ENCODE data around the gene RAD51B.
A peak's percentile ranks its signal among the peaks of the same experiment; 100 is the strongest.

RAD51B gene

DNA sequence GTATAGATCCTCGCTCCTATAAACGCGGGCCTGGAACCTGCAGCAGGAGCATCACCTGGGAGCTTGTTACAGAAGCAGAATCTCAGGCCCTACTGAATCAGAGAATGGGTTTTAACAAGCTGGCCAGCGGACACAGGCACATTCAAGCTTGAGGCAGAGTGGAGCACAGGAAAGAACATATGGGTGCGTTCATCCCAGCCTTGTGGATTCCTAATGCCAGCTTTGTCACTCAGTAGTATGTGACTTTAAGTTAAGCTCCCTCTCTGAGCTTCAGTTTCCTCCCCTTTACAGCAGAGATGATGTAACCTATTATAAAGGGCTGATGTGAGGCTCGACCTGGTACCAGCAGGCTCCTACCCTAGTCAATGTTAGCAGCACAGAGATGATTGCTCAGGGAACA is 768.4 kb downstream of the RAD51B start:
- H4K5ac ChIP-seq (ENCODE audit: low read length), result no peak overlapping the region
- H2BK5ac ChIP-seq (ENCODE audit: low read length), result no peak overlapping the region
- H3K4me3 ChIP-seq (ENCODE audit: low read length), result no peak overlapping the region
- H3K9ac ChIP-seq (ENCODE audit: low read length), result no peak overlapping the region
- no peak overlapping the region for H3K23ac ChIP-seq (ENCODE audit: low read length)
- H3K79me1 ChIP-seq (ENCODE audit: low read length), result no peaks in the 10 kb centered on the region
- H3K27me3 ChIP-seq (ENCODE audit: insufficient read depth, low read length, poor library complexity), result no peaks in the 10 kb centered on the region
- no peak overlapping the region for H3K4ac ChIP-seq (ENCODE audit: low read depth, low read length)
- WGBS (ENCODE audit: extremely low coverage, insufficient coverage, low lambda C conversion rate), result no CpG with 5 or more reads among the region's 6 CpGs
- H3K4me1 ChIP-seq (ENCODE audit: control insufficient read depth, low read depth, low read length), result peaks cover 11% of the 10 kb centered on the region
- H3K18ac ChIP-seq (ENCODE audit: low read length), result no peak overlapping the region
- H3K79me2 ChIP-seq (ENCODE audit: control insufficient read depth, insufficient read depth, low read length), result no peaks in the 10 kb centered on the region
- no peak overlapping the region for H3K4me2 ChIP-seq (ENCODE audit: low read length)
- no peak overlapping the region for H2AK5ac ChIP-seq (ENCODE audit: low read length)
- no peak for DNase-seq
- H2BK120ac ChIP-seq (ENCODE audit: low read depth, low read length), result no peak overlapping the region
- no peaks in the 10 kb centered on the region for H3K36me3 ChIP-seq (ENCODE audit: control insufficient read depth, insufficient read depth, low read length)
- no peak overlapping the region for H3K56ac ChIP-seq (ENCODE audit: low read length)
- no peak overlapping the region for H4K8ac ChIP-seq (ENCODE audit: low read depth, low read length)
- H3K27ac ChIP-seq (ENCODE audit: low read depth, low read length), result no peak overlapping the region
- H2BK15ac ChIP-seq (replicated peaks; ENCODE audit: low read depth), result no peak overlapping the region

GRCh38 chr14:68589447-68590200 is 770.0 kb downstream of the RAD51B start:
- Histone ChIP-seq H3K27me3 (ENCODE audit: insufficient read depth, low read length, poor library complexity) (no peaks in the 10 kb centered on the region), H3K79me2 (ENCODE audit: control insufficient read depth, insufficient read depth, low read length) (no peaks in the 10 kb centered on the region), H3K4me3 (ENCODE audit: low read length) (no peak overlapping the region), H2BK5ac (ENCODE audit: low read length) (peak overlapping the region; percentile 23), H2BK120ac (ENCODE audit: low read depth, low read length) (no peak overlapping the region), H4K5ac (ENCODE audit: low read length) (no peak overlapping the region), H3K36me3 (ENCODE audit: control insufficient read depth, insufficient read depth, low read length) (no peaks in the 10 kb centered on the region), H3K4ac (ENCODE audit: low read depth, low read length) (no peak overlapping the region), H3K18ac (ENCODE audit: low read length) (no peak overlapping the region), H3K79me1 (ENCODE audit: low read length) (no peaks in the 10 kb centered on the region), H3K27ac (ENCODE audit: low read depth, low read length) (no peak overlapping the region), H3K4me1 (ENCODE audit: control insufficient read depth, low read depth, low read length) (peaks cover 11% of the 10 kb centered on the region), H3K23ac (ENCODE audit: low read length) (no peak overlapping the region), H3K4me2 (ENCODE audit: low read length) (no peak overlapping the region), H4K8ac (ENCODE audit: low read depth, low read length) (no peak overlapping the region), H3K9ac (ENCODE audit: low read length) (no peak overlapping the region), H3K56ac (ENCODE audit: low read length) (peak overlapping the region; percentile 15), H2BK15ac (replicated peaks; ENCODE audit: low read depth) (no peak overlapping the region), H2AK5ac (ENCODE audit: low read length) (no peak overlapping the region)
- DNase-seq, result no peak
- no CpG with 5 or more reads among the region's 7 CpGs for WGBS (ENCODE audit: extremely low coverage, insufficient coverage, low lambda C conversion rate)

DNA sequence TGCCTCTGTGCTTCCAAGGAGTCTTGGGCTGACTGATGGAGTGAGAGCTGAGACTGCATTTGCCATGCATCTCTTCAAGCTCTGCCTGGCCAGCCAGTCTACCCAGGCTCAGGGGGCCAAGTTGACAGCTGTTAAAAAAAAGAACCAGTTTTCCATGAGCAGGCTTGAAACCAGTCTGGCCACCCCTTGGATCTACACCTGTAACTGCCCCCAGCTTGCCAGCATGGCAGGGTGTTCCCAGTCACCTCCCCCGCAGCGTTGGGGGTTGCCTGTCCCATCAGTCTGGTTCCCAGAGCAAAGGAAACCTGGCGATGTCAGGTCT is 770.6 kb downstream of the RAD51B start:
- peaks cover 11% of the 10 kb centered on the region for H3K4me1 ChIP-seq (ENCODE audit: control insufficient read depth, low read depth, low read length)
- peak overlapping the region; percentile 15 for H3K56ac ChIP-seq (ENCODE audit: low read length)
- no peaks in the 10 kb centered on the region for H3K27me3 ChIP-seq (ENCODE audit: insufficient read depth, low read length, poor library complexity)
- H4K8ac ChIP-seq (ENCODE audit: low read depth, low read length), result no peak overlapping the region
- H3K36me3 ChIP-seq (ENCODE audit: control insufficient read depth, insufficient read depth, low read length), result no peaks in the 10 kb centered on the region
- no peaks in the 10 kb centered on the region for H3K79me2 ChIP-seq (ENCODE audit: control insufficient read depth, insufficient read depth, low read length)
- no peaks in the 10 kb centered on the region for H3K79me1 ChIP-seq (ENCODE audit: low read length)
- WGBS (ENCODE audit: extremely low coverage, insufficient coverage, low lambda C conversion rate), result no CpG with 5 or more reads among the region's 3 CpGs
- DNase-seq, result no peak
- H3K9ac ChIP-seq (ENCODE audit: low read length), result no peak overlapping the region
- H3K4ac ChIP-seq (ENCODE audit: low read depth, low read length), result no peak overlapping the region
- no peak overlapping the region for H3K4me3 ChIP-seq (ENCODE audit: low read length)
- H2BK120ac ChIP-seq (ENCODE audit: low read depth, low read length), result no peak overlapping the region
- no peak overlapping the region for H3K27ac ChIP-seq (ENCODE audit: low read depth, low read length)
- H4K5ac ChIP-seq (ENCODE audit: low read length), result no peak overlapping the region
- H2BK5ac ChIP-seq (ENCODE audit: low read length), result no peak overlapping the region
- H3K23ac ChIP-seq (ENCODE audit: low read length), result no peak overlapping the region
- H3K4me2 ChIP-seq (ENCODE audit: low read length), result no peak overlapping the region
- H2BK15ac ChIP-seq (replicated peaks; ENCODE audit: low read depth), result no peak overlapping the region
- no peak overlapping the region for H3K18ac ChIP-seq (ENCODE audit: low read length)
- H2AK5ac ChIP-seq (ENCODE audit: low read length), result no peak overlapping the region

GRCh38 chr14:68591786-68592185 is 772.2 kb downstream of the RAD51B start:
- no peaks in the 10 kb centered on the region for H3K27me3 ChIP-seq (ENCODE audit: insufficient read depth, low read length, poor library complexity)
- H3K23ac ChIP-seq (ENCODE audit: low read length), result no peak overlapping the region
- H2BK120ac ChIP-seq (ENCODE audit: low read depth, low read length), result no peak overlapping the region
- no peak overlapping the region for H3K27ac ChIP-seq (ENCODE audit: low read depth, low read length)
- no peaks in the 10 kb centered on the region for H3K36me3 ChIP-seq (ENCODE audit: control insufficient read depth, insufficient read depth, low read length)
- H3K4me2 ChIP-seq (ENCODE audit: low read length), result no peak overlapping the region
- no peak overlapping the region for H3K9ac ChIP-seq (ENCODE audit: low read length)
- H3K56ac ChIP-seq (ENCODE audit: low read length), result no peak overlapping the region
- no peak overlapping the region for H2BK15ac ChIP-seq (replicated peaks; ENCODE audit: low read depth)
- no peaks in the 10 kb centered on the region for H3K79me2 ChIP-seq (ENCODE audit: control insufficient read depth, insufficient read depth, low read length)
- WGBS (ENCODE audit: extremely low coverage, insufficient coverage, low lambda C conversion rate), result no CpG with 5 or more reads among the region's 4 CpGs
- H2AK5ac ChIP-seq (ENCODE audit: low read length), result no peak overlapping the region
- H3K18ac ChIP-seq (ENCODE audit: low read length), result no peak overlapping the region
- H2BK5ac ChIP-seq (ENCODE audit: low read length), result no peak overlapping the region
- no peak overlapping the region for H3K4ac ChIP-seq (ENCODE audit: low read depth, low read length)
- H3K4me3 ChIP-seq (ENCODE audit: low read length), result no peak overlapping the region
- no peaks in the 10 kb centered on the region for H3K79me1 ChIP-seq (ENCODE audit: low read length)
- no peak for DNase-seq
- no peak overlapping the region for H4K5ac ChIP-seq (ENCODE audit: low read length)
- peaks cover 11% of the 10 kb centered on the region for H3K4me1 ChIP-seq (ENCODE audit: control insufficient read depth, low read depth, low read length)
- H4K8ac ChIP-seq (ENCODE audit: low read depth, low read length), result no peak overlapping the region

DNA sequence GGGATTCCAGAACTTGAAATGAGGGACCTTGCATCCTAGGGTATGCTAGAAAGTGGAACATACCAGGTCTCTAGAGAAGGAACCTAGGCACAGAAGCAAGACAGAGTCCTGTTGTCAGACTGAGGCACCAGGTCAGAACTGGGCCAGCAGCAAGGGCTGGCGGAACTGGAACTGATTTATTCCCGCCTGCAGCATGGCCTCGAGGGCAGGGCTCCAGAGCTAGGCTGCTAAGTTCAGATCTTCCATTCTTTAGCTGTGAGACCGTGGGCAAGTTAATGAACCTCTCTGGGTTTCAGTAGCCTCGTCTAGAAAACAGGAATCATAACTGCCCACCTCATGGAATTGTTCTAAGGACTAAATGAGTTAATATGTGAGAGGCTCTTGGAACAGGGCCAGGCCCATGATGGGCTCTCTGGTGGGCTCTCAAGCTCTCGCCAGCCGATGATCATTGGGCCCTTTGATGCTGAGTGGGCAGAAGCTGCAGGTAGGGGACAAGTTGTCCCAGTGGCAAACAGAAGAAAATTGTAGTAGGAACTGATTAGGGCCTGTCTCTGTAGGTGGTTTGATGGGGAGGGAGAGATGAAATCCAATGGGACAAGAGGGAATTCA is 773.5 kb downstream of the RAD51B start:
- no peak overlapping the region for H2BK5ac ChIP-seq (ENCODE audit: low read length)
- no peak overlapping the region for H3K27ac ChIP-seq (ENCODE audit: low read depth, low read length)
- H3K56ac ChIP-seq (ENCODE audit: low read length), result no peak overlapping the region
- no peak overlapping the region for H2BK15ac ChIP-seq (replicated peaks; ENCODE audit: low read depth)
- H4K8ac ChIP-seq (ENCODE audit: low read depth, low read length), result no peak overlapping the region
- no peak overlapping the region for H3K9ac ChIP-seq (ENCODE audit: low read length)
- H3K27me3 ChIP-seq (ENCODE audit: insufficient read depth, low read length, poor library complexity), result no peaks in the 10 kb centered on the region
- no peaks in the 10 kb centered on the region for H3K79me2 ChIP-seq (ENCODE audit: control insufficient read depth, insufficient read depth, low read length)
- H3K4me2 ChIP-seq (ENCODE audit: low read length), result no peak overlapping the region
- no peak overlapping the region for H2BK120ac ChIP-seq (ENCODE audit: low read depth, low read length)
- no peaks in the 10 kb centered on the region for H3K79me1 ChIP-seq (ENCODE audit: low read length)
- peaks cover 10% of the 10 kb centered on the region for H3K4me1 ChIP-seq (ENCODE audit: control insufficient read depth, low read depth, low read length)
- no peak overlapping the region for H3K4me3 ChIP-seq (ENCODE audit: low read length)
- H2AK5ac ChIP-seq (ENCODE audit: low read length), result no peak overlapping the region
- H3K4ac ChIP-seq (ENCODE audit: low read depth, low read length), result no peak overlapping the region
- no peak overlapping the region for H3K18ac ChIP-seq (ENCODE audit: low read length)
- no peak overlapping the region for H4K5ac ChIP-seq (ENCODE audit: low read length)
- whole genome bisulfite sequencing (ENCODE audit: extremely low coverage, insufficient coverage, low lambda C conversion rate), result no CpG with 5 or more reads among the region's 7 CpGs
- no peak for DNase-seq
- no peaks in the 10 kb centered on the region for H3K36me3 ChIP-seq (ENCODE audit: control insufficient read depth, insufficient read depth, low read length)
- no peak overlapping the region for H3K23ac ChIP-seq (ENCODE audit: low read length)
